Neural progenitor cell (in vitro differentiated cells): ENCODE data around the gene LIN28B. TPM values are rescaled to one million over a fixed set of nuclear protein-coding genes. Genes with fewer than 3 reads are reported as not detected.

Source experiments
- DNase-seq: peaks from one replicate; pipeline ENCODE4 v3.0.0-alpha.2; 2016; ENCODE audit warnings: low spot score
- H2AFZ ChIP-seq: fragments of 200-600 bp; sonication (generic); replicated peaks from 2 replicates; pipeline ENCODE4 v1.6.1; 2016; ENCODE audit warnings: antibody characterized with exemption
- H3F3A ChIP-seq: fragments of 200-600 bp; sonication (generic); 2 replicates; pipeline ENCODE4 v1.6.1; 2016; ENCODE audit warnings: antibody characterized with exemption, low read depth
- H3K27ac ChIP-seq: fragments of 200-600 bp; sonication (generic); 2 replicates; pipeline ENCODE4 v1.5.1; 2016; ENCODE audit warnings: mild to moderate bottlenecking
- H3K27me3 ChIP-seq: fragments of 200-600 bp; sonication (generic); 2 replicates; pipeline ENCODE4 v1.6.1; 2016; ENCODE audit warnings: mild to moderate bottlenecking, moderate library complexity
- H3K36me3 ChIP-seq: fragments of 200-600 bp; sonication (generic); 2 replicates; pipeline ENCODE4 v1.5.1; 2016
- H3K4me1 ChIP-seq: fragments of 200-600 bp; sonication (generic); 2 replicates; pipeline ENCODE4 v1.6.1; 2016; ENCODE audit warnings: mixed run types
- H3K4me2 ChIP-seq: fragments of 200-600 bp; sonication (generic); 2 replicates; pipeline ENCODE4 v1.6.1; 2016
- H3K4me3 ChIP-seq: fragments of 200-600 bp; sonication (generic); 2 replicates; pipeline ENCODE4 v1.5.1; 2016
- H3K79me2 ChIP-seq: fragments of 200-600 bp; sonication (generic); 2 replicates; pipeline ENCODE4 v1.6.1; 2016; ENCODE audit warnings: low read depth
- H3K9ac ChIP-seq: fragments of 200-600 bp; sonication (generic); 2 replicates; pipeline ENCODE4 v1.6.1; 2016
- H3K9me3 ChIP-seq: fragments of 200-600 bp; sonication (generic); 2 replicates; pipeline ENCODE4 v1.5.1; 2016; ENCODE audit warnings: low read depth
- H4K20me1 ChIP-seq: fragments of 200-600 bp; sonication (generic); 2 replicates; pipeline ENCODE4 v1.6.1; 2016; ENCODE audit warnings: low read depth
- H3K27ac Mint-ChIP-seq: 3 replicates; pipeline ENCODE4 v1.8.0; 2021; ENCODE audit warnings: mixed read lengths
- H3K27me3 Mint-ChIP-seq: 2 replicates; pipeline ENCODE4 v1.8.0; 2022; ENCODE audit warnings: low read depth, mild to moderate bottlenecking, inconsistent platforms, moderate library complexity, mixed read lengths; ENCODE audit not compliant: insufficient read depth
- H3K36me3 Mint-ChIP-seq: 3 replicates; pipeline ENCODE4 v1.8.0; 2021; ENCODE audit warnings: mixed read lengths
- H3K4me1 Mint-ChIP-seq: 3 replicates; pipeline ENCODE4 v1.8.0; 2021; ENCODE audit warnings: mixed read lengths
- H3K4me3 Mint-ChIP-seq: 3 replicates; pipeline ENCODE4 v1.8.0; 2021; ENCODE audit warnings: mild to moderate bottlenecking, moderate library complexity, mixed read lengths
- H3K9me3 Mint-ChIP-seq: 3 replicates; pipeline ENCODE4 v1.8.0; 2020; ENCODE audit warnings: mixed read lengths
- EZH2 ChIP-seq: fragments of 200-600 bp; sonication (generic); IDR thresholded peaks from 2 replicates; pipeline ENCODE4 v1.6.1; 2017; ENCODE audit warnings: antibody characterized with exemption, mild to moderate bottlenecking, moderate library complexity
- EZH2phosphoT487 ChIP-seq: fragments of 200-600 bp; sonication (generic); IDR thresholded peaks from 2 replicates; pipeline ENCODE4 v1.6.1; 2017; ENCODE audit warnings: antibody characterized with exemption
- total RNA-seq: library from RNA; depleted of rRNA; stranded (reverse); fragments of >200 nt; gene quantifications from 2 replicates; pipeline ENCODE4 v1.2.3, GENCODE V29; 2015; ENCODE audit warnings: low replicate concordance
- TF ChIP-seq, protein P1 (sequence below): fragments of 200-600 bp; sonication (generic); IDR thresholded peaks from 2 replicates; pipeline ENCODE4 v1.5.1; 2017; ENCODE audit warnings: antibody characterized with exemption, mild to moderate bottlenecking

The LIN28B gene
- total RNA-seq, 1 donor from 2014 or later, result 165 TPM

DNA sequence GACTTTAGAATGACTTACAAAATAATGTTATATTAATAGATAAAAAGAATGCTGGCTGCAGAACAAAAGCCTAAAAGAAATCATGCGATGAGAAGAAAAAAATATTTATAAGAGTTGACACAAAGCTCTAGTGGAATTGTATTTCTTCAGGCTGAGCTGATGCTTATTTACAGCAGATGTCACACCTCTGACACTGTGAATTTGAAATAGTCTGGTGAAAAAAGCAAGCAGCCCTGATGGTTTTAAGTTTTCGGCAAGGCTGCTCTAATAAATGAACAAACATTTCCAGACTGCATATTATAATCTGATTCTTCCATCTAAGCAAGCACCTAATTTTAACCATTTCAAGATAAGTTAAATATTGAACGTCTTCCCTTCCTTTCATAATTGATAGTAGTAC is 109.9 kb downstream of the LIN28B start:
- H3K27ac Mint-ChIP-seq, result no peak overlapping the region
- Histone ChIP-seq H3K36me3 (no peaks in the 10 kb centered on the region), H3K27me3 (no peaks in the 10 kb centered on the region), H3K27ac (no peak overlapping the region), H4K20me1 (no peaks in the 10 kb centered on the region), H3K4me3 (no peak overlapping the region), H3K4me2 (no peak overlapping the region), H2AFZ (no peak overlapping the region), H3F3A (peaks cover 3% of the 10 kb centered on the region), H3K9me3 (no peaks in the 10 kb centered on the region), H3K9ac (no peak overlapping the region), H3K4me1 (peaks cover 4% of the 10 kb centered on the region), H3K79me2 (peaks cover 95% of the 10 kb centered on the region)
- TF ChIP-seq EZH2phosphoT487, result no peak
- TF ChIP-seq, protein P1, sequence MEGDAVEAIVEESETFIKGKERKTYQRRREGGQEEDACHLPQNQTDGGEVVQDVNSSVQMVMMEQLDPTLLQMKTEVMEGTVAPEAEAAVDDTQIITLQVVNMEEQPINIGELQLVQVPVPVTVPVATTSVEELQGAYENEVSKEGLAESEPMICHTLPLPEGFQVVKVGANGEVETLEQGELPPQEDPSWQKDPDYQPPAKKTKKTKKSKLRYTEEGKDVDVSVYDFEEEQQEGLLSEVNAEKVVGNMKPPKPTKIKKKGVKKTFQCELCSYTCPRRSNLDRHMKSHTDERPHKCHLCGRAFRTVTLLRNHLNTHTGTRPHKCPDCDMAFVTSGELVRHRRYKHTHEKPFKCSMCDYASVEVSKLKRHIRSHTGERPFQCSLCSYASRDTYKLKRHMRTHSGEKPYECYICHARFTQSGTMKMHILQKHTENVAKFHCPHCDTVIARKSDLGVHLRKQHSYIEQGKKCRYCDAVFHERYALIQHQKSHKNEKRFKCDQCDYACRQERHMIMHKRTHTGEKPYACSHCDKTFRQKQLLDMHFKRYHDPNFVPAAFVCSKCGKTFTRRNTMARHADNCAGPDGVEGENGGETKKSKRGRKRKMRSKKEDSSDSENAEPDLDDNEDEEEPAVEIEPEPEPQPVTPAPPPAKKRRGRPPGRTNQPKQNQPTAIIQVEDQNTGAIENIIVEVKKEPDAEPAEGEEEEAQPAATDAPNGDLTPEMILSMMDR, result no peak
- H3K9me3 Mint-ChIP-seq, result no peaks in the 10 kb centered on the region
- H3K36me3 Mint-ChIP-seq, result peaks cover 16% of the 10 kb centered on the region
- H3K4me1 Mint-ChIP-seq, result peaks cover 16% of the 10 kb centered on the region
- no peak overlapping the region for H3K4me3 Mint-ChIP-seq
- no peaks in the 10 kb centered on the region for H3K27me3 Mint-ChIP-seq
- DNase-seq, result no peak

DNA sequence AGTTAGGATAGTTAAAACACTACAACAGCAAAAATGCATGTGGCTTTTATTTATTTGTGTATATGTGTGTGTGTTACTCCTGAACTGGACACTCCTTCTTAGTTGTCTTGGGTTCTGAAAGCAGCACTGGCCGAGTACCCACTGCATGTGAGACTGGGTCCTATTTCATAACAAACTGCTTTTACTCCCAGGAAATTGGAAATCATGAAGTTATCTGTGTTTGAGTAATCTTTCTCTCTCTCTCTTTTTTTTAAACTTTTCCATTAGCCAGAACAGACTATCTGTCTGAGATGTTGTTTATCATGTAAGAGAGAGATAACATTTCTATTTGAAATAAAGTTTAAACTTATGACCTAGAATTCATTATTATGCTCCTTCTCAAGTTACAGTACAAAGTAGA is 110.4 kb downstream of the LIN28B start:
- Histone ChIP-seq H3K9me3 (no peaks in the 10 kb centered on the region), H3F3A (peaks cover 3% of the 10 kb centered on the region), H3K4me1 (peaks cover 8% of the 10 kb centered on the region), H3K27ac (no peak overlapping the region), H3K4me2 (no peak overlapping the region), H3K4me3 (no peak overlapping the region), H3K79me2 (peaks cover 95% of the 10 kb centered on the region), H3K9ac (no peak overlapping the region), H2AFZ (no peak overlapping the region), H3K36me3 (no peaks in the 10 kb centered on the region), H4K20me1 (no peaks in the 10 kb centered on the region), H3K27me3 (no peaks in the 10 kb centered on the region)
- H3K4me3 Mint-ChIP-seq, result no peak overlapping the region
- peaks cover 14% of the 10 kb centered on the region for H3K36me3 Mint-ChIP-seq
- DNase-seq, result no peak
- H3K27ac Mint-ChIP-seq, result no peak overlapping the region
- H3K27me3 Mint-ChIP-seq, result no peaks in the 10 kb centered on the region
- peaks cover 16% of the 10 kb centered on the region for H3K4me1 Mint-ChIP-seq
- H3K9me3 Mint-ChIP-seq, result no peaks in the 10 kb centered on the region
- TF ChIP-seq EZH2phosphoT487, result no peak
- TF ChIP-seq, protein P1, result no peak
- TF ChIP-seq EZH2, result no peak

DNA sequence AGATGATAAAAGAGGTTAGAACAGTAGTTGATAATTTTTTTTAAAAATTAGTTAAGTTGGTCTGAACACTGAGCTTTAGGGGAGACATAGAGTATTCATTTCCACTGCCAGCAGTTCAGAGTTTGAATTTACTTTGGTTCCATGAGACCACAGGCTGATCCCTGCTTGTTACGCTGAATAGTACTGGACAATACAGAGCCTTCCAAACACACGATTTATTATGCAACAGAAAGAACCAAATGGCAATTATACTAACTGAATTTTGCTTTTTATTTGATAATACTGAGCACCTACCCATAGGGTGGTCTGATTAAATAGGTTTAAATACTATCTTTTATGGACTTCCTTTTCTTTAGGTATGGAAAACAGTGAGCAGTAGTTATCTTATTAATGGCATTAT is 111.5 kb downstream of the LIN28B start:
- Histone ChIP-seq H3K27ac (no peak overlapping the region), H3K36me3 (no peaks in the 10 kb centered on the region), H3K79me2 (peaks cover 95% of the 10 kb centered on the region), H3K9ac (no peak overlapping the region), H2AFZ (no peak overlapping the region), H4K20me1 (no peaks in the 10 kb centered on the region), H3K4me2 (no peak overlapping the region), H3K4me1 (peaks cover 13% of the 10 kb centered on the region), H3K27me3 (no peaks in the 10 kb centered on the region), H3F3A (peaks cover 7% of the 10 kb centered on the region), H3K4me3 (no peak overlapping the region), H3K9me3 (no peaks in the 10 kb centered on the region)
- Mint-ChIP-seq H3K4me1 (peaks cover 18% of the 10 kb centered on the region), H3K4me3 (no peak overlapping the region), H3K27me3 (no peaks in the 10 kb centered on the region), H3K9me3 (no peaks in the 10 kb centered on the region), H3K36me3 (peaks cover 11% of the 10 kb centered on the region), H3K27ac (no peak overlapping the region)
- TF ChIP-seq EZH2phosphoT487, result no peak
- no peak for TF ChIP-seq EZH2
- TF ChIP-seq, protein P1, result no peak
- no peak for DNase-seq
